GM04503 (cell line): Measurements from ENCODE around the gene KHDRBS2.

Source experiments
- DNase-seq: peaks from one replicate; pipeline ENCODE4 v3.0.0-alpha.2; 2012; ENCODE audit warnings: low read depth

The KHDRBS2 gene

DNA sequence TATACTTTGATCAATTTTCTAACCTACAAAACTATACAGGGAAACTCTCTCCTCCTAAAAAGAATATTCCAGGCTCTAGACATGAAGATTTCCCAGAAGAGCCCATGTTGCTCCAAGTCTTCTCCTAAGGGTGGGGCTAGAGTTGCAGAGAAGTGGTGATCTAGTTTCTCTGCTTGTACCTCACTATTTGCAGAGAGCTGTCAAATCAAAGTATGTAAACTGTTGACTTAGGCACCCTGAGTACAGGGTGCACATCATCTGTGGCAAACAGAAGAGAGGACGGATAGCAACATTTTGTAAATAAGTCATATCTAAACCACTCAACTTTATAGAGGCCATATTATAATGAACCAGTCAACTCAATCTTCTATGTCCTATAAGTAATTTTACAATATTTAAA lies 250.1 kb downstream of the KHDRBS2 start:
- no peak for DNase-seq

DNA sequence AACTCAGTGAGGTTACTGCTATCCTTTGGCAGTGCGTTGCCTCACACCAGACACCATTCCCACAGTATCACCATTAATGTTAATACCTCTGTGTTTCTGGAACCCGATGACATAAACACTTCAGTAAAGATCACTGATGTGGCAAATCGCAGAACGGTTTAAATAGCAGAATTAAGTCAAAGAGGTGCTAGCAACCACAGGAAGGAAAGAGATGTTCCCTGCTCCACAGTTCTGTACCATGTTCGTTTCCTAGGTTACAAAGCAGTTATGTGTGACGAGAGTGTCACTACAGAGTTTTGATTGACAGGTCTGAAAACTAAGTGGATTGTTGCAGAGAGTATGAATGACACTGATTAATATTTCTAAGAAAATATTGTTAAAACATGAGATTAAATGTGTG lies 272.3 kb downstream of the KHDRBS2 start:
- no peak for DNase-seq

DNA sequence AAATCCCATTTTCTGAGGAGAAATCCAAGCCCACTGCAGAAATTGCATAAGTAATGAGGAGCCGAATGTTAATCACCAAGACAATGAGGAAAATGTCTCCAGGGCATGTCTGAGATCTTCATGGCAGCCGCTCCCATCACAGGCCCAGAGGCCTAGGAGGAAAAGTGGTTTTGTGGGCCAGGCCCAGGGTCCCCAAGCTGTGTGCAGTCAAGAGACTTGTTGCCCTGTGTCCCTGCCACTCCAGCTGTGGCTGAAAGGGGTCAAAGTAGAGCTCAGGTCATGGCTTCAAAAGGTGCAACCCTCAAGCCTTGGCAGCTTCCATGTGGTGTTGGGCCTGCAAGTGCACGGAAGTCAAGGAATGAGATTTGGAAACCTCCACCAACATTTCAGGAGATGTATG lies 276.6 kb downstream of the KHDRBS2 start:
- DNase-seq, result no peak

DNA sequence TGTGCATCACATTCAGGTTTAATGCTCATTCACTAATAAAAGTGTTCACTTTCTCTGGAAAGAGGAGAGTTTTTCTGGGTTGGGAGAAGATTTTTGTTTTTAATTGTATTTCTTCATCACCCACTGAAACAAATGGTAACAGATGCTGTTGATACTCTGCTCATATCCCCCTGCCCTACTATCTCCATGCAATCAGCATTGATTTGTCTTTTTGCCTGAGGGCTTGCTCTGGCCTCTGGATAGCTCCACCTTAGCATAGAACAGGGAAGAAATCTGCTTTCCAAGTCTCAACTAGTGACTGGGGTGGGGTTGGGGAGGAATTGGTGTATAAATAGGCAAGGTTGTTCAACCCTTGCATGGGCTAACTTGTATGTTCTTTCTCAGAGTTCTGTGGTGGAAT lies 296.4 kb downstream of the KHDRBS2 start:
- no peak for DNase-seq

- DNase-seq, result no peak
Measured at GRCh38 chr6:61980622-61981021, 305.4 kb downstream of the KHDRBS2 start.

- no peak for DNase-seq
Measured at GRCh38 chr6:61977947-61978346, 308.1 kb downstream of the KHDRBS2 start.

DNA sequence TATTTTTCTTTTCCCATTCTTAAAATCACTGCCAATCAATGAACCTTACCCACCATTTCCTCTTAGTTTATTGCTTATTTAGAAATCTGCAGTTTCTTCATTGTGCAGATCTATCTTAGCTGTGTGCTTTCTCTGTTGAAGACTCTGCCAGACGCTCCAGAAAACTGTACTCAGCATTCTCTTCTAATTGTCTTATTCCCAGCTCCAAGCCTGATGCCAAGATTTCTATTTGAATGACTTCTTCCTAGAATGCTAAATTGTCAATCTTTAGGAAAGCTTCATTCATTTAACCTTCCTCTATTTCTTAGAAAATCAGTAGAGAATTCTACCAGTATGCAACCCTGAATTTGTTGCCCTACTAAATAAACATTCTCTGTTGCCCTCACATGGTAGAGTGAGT lies 308.9 kb downstream of the KHDRBS2 start:
- no peak for DNase-seq

DNA sequence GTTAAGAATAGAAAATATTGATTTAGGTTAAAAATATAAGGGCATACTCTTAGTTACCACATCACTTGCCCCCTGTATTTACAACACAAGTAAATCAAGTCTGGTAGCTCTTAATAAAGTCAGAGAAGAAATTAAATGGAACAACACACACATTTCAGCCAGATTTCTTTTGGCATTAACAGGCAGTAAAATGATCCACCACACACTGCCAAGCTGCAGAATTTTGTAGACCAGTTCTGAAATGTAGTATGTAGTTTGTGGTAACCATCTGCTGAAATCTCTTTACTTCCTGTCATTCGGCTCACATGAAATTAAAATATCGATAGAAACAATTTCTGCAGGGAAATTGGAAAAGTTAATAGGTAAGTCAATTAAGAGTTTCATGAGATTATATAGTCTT lies 326.8 kb downstream of the KHDRBS2 start:
- DNase-seq, result no peak

DNA sequence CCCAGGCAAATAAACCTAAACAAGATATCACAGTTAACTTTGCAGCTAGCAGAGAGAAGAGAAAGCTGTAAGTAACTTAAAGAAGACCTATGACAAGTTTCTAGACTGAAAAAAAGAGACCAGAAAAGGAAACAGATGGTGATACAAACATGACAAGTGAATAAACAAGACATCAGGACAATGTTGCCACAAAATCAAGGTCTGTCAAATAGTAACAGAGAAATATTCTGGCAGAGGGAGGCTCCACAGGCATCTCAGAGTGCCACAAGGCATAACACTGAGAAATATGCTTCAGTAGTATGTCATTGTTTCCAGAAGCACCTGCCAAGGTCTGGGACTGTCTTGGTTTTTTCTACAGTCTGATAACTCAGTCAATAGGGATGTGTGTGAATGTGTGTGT lies 332.2 kb downstream of the KHDRBS2 start:
- DNase-seq, result no peak

- no peak for DNase-seq
Measured at GRCh38 chr6:61951586-61951985, 334.4 kb downstream of the KHDRBS2 start.

DNA sequence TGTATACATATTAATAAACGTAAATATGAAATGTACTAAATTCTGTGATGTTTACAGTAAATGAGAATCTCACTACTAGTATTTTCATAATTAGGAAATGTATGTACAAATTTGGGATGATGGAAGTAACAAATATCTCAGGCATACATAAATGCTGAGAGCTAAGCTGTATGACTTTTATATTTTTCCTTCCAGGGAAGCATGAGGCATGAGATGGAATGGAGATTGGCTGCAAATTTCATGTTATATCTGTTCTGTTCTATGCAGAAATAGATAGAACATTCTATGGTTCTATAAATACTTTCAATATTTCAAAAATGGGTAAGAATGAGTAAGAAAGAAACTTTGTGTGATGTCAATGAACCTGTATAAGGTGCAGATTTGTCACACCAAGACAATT lies 335.2 kb downstream of the KHDRBS2 start:
- DNase-seq, result no peak

DNA sequence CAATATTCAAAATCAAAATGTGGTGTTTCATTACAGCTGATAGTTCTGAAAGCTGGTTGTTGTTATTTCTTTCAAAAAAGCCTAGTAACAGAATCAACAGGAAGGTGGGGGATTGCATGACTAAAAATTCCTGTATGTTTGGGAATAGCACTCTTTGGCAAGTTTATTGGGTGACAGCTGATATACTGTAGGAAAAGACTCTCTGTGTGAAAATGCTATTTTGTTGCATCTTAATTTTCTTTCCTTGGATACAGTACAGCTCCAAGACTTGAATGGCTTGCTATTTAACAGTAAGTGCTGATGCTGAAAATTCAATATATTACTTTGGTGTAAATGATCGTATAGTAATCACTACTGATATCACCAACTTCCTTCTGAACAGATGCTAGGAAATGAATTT lies 336.1 kb downstream of the KHDRBS2 start:
- DNase-seq, result no peak

DNA sequence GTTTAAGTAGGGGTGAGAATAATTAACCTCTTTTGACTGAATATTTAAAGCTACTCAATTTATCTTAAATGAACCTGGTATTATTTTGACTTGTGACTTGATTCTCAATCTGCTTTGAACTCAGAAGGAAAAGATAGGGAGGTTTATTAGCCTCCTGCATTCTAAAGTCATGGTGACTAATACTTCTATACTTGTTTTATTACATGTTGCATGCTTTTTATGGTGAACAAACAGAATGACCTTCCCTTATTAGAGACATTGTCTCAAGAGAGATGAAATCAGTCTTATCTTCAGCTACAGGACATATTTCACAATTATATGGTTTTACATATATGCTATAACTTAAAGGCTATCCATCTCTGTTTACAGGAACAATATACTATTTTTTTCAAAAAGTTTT lies 336.9 kb downstream of the KHDRBS2 start:
- DNase-seq, result no peak

- no peak for DNase-seq
Measured at GRCh38 chr6:61947311-61947947, 338.6 kb downstream of the KHDRBS2 start.

- DNase-seq, result no peak
Measured at GRCh38 chr6:61940919-61941318, 345.1 kb downstream of the KHDRBS2 start.

DNA sequence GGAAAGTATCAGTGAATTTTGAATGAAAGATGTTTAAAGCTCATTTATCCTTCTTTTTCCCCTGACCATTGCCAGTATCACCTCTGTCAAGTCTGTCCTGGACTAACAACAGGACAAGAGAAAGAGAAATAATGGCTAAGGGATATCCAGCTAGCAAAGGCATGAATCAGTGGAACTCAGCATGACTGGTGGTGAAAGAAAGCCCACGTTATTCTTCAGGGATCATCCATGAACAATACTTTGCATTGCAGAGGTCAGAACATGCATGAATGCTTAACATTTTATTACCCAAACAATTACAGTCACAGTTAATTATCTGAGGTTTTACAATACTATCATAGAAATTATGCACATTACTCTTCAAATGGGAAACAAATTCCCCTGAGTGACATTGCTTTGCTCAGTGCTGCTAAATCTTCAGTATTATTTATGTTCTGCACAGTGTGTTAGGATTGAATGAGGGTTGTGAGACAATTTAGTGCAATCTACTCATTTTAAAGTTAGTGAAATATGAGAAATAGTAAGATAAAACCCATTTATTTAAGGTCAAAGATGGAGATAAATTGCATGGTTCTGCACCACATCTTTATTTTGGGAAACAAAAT lies 350.7 kb downstream of the KHDRBS2 start:
- DNase-seq, result no peak

GRCh38 chr6:61909486-61909885 lies 376.5 kb downstream of the KHDRBS2 start:
- DNase-seq, result no peak

DNA sequence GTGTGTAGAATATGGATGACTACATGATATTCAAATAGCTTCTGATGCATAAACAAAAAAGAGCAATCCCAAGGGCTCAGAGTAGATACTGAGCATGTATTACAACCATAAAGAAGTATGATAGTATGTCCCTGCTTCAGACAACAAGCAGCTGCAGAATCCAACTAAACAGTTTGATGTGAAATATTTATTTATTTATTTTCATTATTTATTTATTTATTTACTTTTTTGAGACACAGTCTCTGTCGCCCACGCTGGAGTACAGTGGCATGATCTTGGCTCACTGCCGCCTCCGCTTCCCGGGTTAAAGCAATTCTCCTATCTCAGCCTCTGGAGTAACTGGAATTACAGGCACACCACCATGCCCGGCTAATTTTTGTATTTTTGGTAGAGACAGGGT lies 384.3 kb downstream of the KHDRBS2 start:
- no peak for DNase-seq

- no peak for DNase-seq
Measured at GRCh38 chr6:61894536-61894935, 391.5 kb downstream of the KHDRBS2 start.

DNA sequence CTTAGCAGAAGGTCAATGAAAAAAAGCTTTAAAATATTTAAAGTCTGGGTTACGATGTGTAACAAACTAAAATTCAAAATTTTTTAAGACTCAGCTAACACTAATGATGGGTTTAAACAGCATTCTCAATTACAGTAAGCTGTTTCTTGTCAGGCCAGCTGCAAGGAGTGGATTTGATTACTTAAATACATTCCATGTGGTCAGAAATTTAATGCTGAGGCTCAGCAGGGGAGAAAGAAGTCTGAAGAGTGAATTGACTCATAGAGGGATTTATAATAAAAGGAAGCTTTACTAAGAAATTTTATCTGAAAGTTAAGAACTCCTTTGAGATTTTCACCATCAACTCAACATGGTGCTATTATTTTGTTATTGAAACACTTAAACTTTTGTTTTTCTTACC lies 398.6 kb downstream of the KHDRBS2 start:
- DNase-seq, result no peak

DNA sequence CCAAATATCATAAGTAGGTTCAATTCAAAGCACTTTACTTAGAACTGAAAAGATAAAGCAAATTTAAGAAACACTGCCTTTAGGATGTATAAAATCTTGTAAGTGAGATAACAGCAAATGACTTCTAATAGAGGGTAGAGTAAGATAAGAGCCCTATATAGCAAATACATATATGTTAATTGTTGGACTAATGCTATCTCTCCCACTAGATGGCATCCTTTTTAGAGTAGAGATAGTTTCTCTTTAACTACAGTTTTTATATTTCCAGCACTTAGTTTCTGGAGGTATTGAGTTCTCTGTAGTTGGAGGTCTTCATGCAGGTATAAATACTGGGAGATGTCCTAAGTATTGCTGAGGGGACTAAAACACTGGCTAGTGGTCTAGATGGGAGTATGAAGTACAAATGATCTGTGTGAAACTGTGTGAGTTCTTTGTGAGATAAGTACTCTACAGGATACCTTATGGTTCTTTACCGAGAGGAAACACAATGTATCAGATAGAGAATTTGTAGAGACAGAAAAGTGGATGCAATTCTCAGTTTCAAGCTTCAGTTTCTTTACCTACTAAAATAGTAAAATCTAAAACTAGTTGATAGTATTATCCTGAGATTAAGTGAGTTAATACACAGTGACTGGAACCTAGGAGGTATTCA lies 399.3 kb downstream of the KHDRBS2 start:
- no peak for DNase-seq

DNA sequence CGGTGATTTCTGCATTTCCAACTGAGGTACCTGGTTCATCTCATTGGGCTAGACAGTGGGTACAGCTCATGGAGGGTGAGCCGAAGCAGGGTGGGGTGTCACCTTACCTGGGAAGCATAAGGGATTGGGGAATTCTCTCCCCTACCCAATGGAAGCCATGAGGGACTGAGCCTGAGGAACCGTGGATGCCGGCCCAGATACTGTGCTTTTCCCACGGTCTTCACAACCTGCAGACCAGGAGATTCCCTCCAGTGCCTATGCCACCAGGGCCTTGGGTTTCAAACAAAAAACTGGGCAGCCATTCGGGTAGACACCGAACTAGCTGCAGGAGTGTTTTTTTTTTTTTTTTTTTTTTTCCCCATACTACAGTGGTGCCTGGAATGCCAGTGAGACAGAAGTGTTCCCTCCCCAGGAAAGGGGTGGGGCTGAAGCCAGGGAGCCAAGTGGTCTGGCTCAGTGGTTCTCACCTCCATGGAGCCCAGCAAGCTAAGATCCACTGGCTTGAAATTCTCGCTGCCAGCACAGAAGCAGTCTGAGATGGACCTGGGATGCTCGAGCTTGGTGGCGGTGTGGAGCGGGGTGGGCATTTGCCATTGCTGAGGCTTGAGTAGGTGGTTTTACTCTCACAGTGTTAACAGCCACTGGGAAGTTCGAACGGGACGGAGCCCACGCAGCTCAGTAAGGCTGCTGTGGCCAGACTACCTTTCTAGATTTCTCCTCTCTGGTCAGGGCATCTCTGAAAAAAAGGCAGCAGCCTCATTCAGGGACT lies 416.2 kb downstream of the KHDRBS2 start:
- DNase-seq, result no peak

GRCh38 chr6:61868507-61869080 lies 417.4 kb downstream of the KHDRBS2 start:
- no peak for DNase-seq
